PC-9 (cell line): ENCODE data around the gene AK8.

Experiments
- CTCF ChIP-seq: fragments of 200-600 bp; sonication (generic); conservative IDR thresholded peaks from 2 replicates; pipeline ENCODE4 v1.6.1; 2017; ENCODE audit warnings: mixed run types, antibody characterized with exemption, mild to moderate bottlenecking, moderate library complexity
- EZH2 ChIP-seq: fragments of 200-600 bp; sonication (generic); IDR thresholded peaks from 2 replicates; pipeline ENCODE4 v1.8.0; 2017; ENCODE audit warnings: antibody characterized with exemption, low read depth

DNA sequence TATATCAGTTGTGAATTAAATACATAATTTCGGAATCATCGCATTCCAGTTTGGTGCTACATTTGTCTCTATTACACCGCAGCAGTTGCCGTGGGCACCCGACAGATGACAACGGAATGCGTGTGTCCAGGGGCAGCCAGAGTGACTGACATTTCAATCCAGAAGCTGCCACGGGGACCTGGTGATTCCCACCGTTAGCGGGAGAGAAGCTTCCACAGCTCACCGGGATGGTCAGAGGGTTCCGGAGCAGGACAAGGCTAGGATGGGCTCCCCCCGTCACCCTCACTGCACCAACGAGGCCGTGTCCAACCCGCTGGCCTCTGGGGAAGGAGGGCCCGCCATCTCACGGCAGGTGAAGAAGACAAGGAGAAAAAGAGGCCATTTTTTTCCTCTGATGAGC, 121.1 kb downstream of the AK8 start:
- no peak for TF ChIP-seq CTCF
- no peak for TF ChIP-seq EZH2
